ENCODE data around the gene MS4A3.
"Not testable (repeated sequence)": the region's sequence is repeated elsewhere in the genome, so short reads cannot be mapped to it uniquely, and the experiment has no call there.

Gene MS4A3

GRCh38 chr11:60056349-60056969 lies at the start of gene MS4A3:
Gene MS4A3, plus strand, starts transcription at chr11:60056665. Its CDS starts 4,496 bp downstream, at chr11:60061161.
- DNase-seq (ENCODE audit: low read depth, low spot score) = no peak

GRCh38 chr11:60016881-60017280 lies 39.6 kb upstream of the MS4A3 start, which contains the start of gene OOSP4B:
Gene OOSP4B, plus strand, starts transcription at chr11:60017181.
- DNase-seq (ENCODE audit: low read depth, low spot score) = no peak

GRCh38 chr11:60018058-60018457 lies 38.4 kb upstream of the MS4A3 start:
- DNase-seq (ENCODE audit: low read depth, low spot score) = no peak

GRCh38 chr11:60020376-60020775 lies 36.1 kb upstream of the MS4A3 start:
- not testable (repeated sequence) for DNase-seq (ENCODE audit: low read depth, low spot score)

GRCh38 chr11:60029015-60029632 lies 27.3 kb upstream of the MS4A3 start:
- no peak for DNase-seq (ENCODE audit: low read depth, low spot score)

GRCh38 chr11:60040109-60040508 lies 16.4 kb upstream of the MS4A3 start, which contains the start of gene OOSP2:
Gene OOSP2, plus strand, starts transcription at chr11:60040409. Its CDS starts 51 bp downstream, at chr11:60040460.
- DNase-seq (ENCODE audit: low read depth, low spot score) = no peak

- DNase-seq (ENCODE audit: low read depth, low spot score) = not testable (repeated sequence)
Observed at GRCh38 chr11:60050422-60050821, 6.0 kb upstream of the MS4A3 start.

GRCh38 chr11:60050839-60051238 lies 5.6 kb upstream of the MS4A3 start:
- not testable (repeated sequence) for DNase-seq (ENCODE audit: low read depth, low spot score)

GRCh38 chr11:60059052-60059451 lies 2.6 kb downstream of the MS4A3 start:
- no peak for DNase-seq (ENCODE audit: low read depth, low spot score)

GRCh38 chr11:60059521-60060240 lies 3.2 kb downstream of the MS4A3 start:
- DNase-seq (ENCODE audit: low read depth, low spot score) = no peak

GRCh38 chr11:60064111-60064510 lies 7.6 kb downstream of the MS4A3 start:
- DNase-seq (ENCODE audit: low read depth, low spot score) = no peak

GRCh38 chr11:60065801-60066200 lies 9.3 kb downstream of the MS4A3 start:
- DNase-seq (ENCODE audit: low read depth, low spot score) = no peak

GRCh38 chr11:60069450-60069849 lies 13.0 kb downstream of the MS4A3 start:
- DNase-seq (ENCODE audit: low read depth, low spot score) = no peak

- DNase-seq (ENCODE audit: low read depth, low spot score) = not testable (repeated sequence)
Observed at GRCh38 chr11:60071644-60072043, 15.2 kb downstream of the MS4A3 start.

GRCh38 chr11:60077216-60077817 lies 20.9 kb downstream of the MS4A3 start:
- DNase-seq (ENCODE audit: low read depth, low spot score) = no peak

GRCh38 chr11:60077981-60078380 lies 21.5 kb downstream of the MS4A3 start:
- DNase-seq (ENCODE audit: low read depth, low spot score) = no peak

- no peak for DNase-seq (ENCODE audit: low read depth, low spot score)
Observed at GRCh38 chr11:60078745-60079144, 22.3 kb downstream of the MS4A3 start.

GRCh38 chr11:60080535-60080934 lies 24.1 kb downstream of the MS4A3 start:
- no peak for DNase-seq (ENCODE audit: low read depth, low spot score)

GRCh38 chr11:60084631-60085273 lies 28.3 kb downstream of the MS4A3 start:
- no peak for DNase-seq (ENCODE audit: low read depth, low spot score)

GRCh38 chr11:60085909-60086308 lies 29.4 kb downstream of the MS4A3 start:
- DNase-seq (ENCODE audit: low read depth, low spot score) = no peak

- no peak for DNase-seq (ENCODE audit: low read depth, low spot score)
Observed at GRCh38 chr11:60087239-60087638, 30.8 kb downstream of the MS4A3 start.

- DNase-seq (ENCODE audit: low read depth, low spot score) = no peak
Observed at GRCh38 chr11:60088364-60088763, 31.9 kb downstream of the MS4A3 start, which contains the start of gene MS4A2. Gene MS4A2, plus strand, starts transcription at chr11:60088664. Its CDS starts 102 bp downstream, at chr11:60088766.

All from activated naive CD8-positive, alpha-beta T cell treated with anti-CD3 and anti-CD28 coated beads, Interleukin-2, amount 50 U/mL, for 16 hours (primary cell).